IMR-90 (cell line): ENCODE results near the gene BZW2. TPM values are rescaled to one million over a fixed set of nuclear protein-coding genes. Genes with fewer than 3 reads are reported as not detected.

Experiments used
- ATAC-seq: fragments of 200-7000 bp; cut with Tn5 transposase; 2 replicates; pipeline ENCODE4 v1.9.1; 2020; ENCODE audit warnings: low read depth, mild to moderate bottlenecking, moderate library complexity
- BruUV-seq: library from RNA; stranded (reverse); fragments of 400-500 nt; replicated peaks from 2 replicates; lab custom pipeline; 2021; lab: Mats Ljungman, UMichigan
- CTCF ChIA-PET: fragments of 300-600 bp; formaldehyde crosslinking; extraction: SDS; loops from one replicate; lab custom pipeline; 2021; ENCODE audit warnings: antibody characterized with exemption; lab: Yijun Ruan, JAX
- POLR2A ChIA-PET: fragments of 300-600 bp; sonication (Branson Sonifier 250); formaldehyde crosslinking; loops from one replicate; lab custom pipeline; 2022; ENCODE audit warnings: antibody characterized with exemption; ENCODE audit not compliant: unreplicated experiment; lab: Charles Lee
- DNase-seq: peaks from one replicate; pipeline ENCODE4 v3.0.0; 2013
- H2AFZ ChIP-seq: replicated peaks from 2 replicates; pipeline ENCODE3; 2013; ENCODE audit warnings: low read length, mild to moderate bottlenecking; ENCODE audit not compliant: poor library complexity
- H2AK5ac ChIP-seq: 2 replicates; pipeline ENCODE4 v1.6.1; 2013; ENCODE audit warnings: low read depth, low read length, inconsistent platforms
- H2AK9ac ChIP-seq: replicated peaks from 2 replicates; pipeline ENCODE3; 2013; ENCODE audit warnings: mild to moderate bottlenecking, low read depth, low read length, moderate library complexity; ENCODE audit not compliant: poor library complexity
- H2BK120ac ChIP-seq: 2 replicates; pipeline ENCODE4 v1.6.1; 2013; ENCODE audit warnings: low read depth, low read length, inconsistent platforms
- H2BK15ac ChIP-seq: 3 replicates; pipeline ENCODE4 v1.6.1; 2013; ENCODE audit warnings: low read depth, low read length, inconsistent platforms
- H2BK20ac ChIP-seq: 2 replicates; pipeline ENCODE4 v1.6.1; 2013; ENCODE audit warnings: low read depth, mild to moderate bottlenecking, inconsistent platforms, low read length, moderate library complexity
- H2BK5ac ChIP-seq: 2 replicates; pipeline ENCODE4 v1.6.1; 2013; ENCODE audit warnings: mild to moderate bottlenecking, low read depth, low read length, inconsistent platforms; ENCODE audit not compliant: poor library complexity, severe bottlenecking
- H3K14ac ChIP-seq: replicated peaks from 2 replicates; pipeline ENCODE4 v1.6.1; 2013; ENCODE audit warnings: low read depth, low read length, inconsistent platforms
- H3K18ac ChIP-seq: 2 replicates; pipeline ENCODE4 v1.6.1; 2013; ENCODE audit warnings: low read depth, low read length, control low read depth
- H3K23ac ChIP-seq: 2 replicates; pipeline ENCODE4 v1.6.1; 2013; ENCODE audit warnings: low read depth, low read length, inconsistent platforms
- H3K27ac ChIP-seq: 2 replicates; pipeline ENCODE4 v1.5.1; 2013; ENCODE audit warnings: mild to moderate bottlenecking, control low read depth, low read length; ENCODE audit not compliant: insufficient read depth
- H3K27me3 ChIP-seq: 2 replicates; pipeline ENCODE4 v1.6.1; 2013; ENCODE audit warnings: low read length; ENCODE audit not compliant: control insufficient read depth, insufficient read depth
- H3K36me3 ChIP-seq: 2 replicates; pipeline ENCODE4 v1.6.1; 2013; ENCODE audit warnings: low read length, mixed read lengths; ENCODE audit not compliant: control insufficient read depth, insufficient read depth
- H3K4ac ChIP-seq: 2 replicates; pipeline ENCODE4 v1.6.1; 2013; ENCODE audit warnings: low read depth, low read length, inconsistent platforms
- H3K4me1 ChIP-seq: 2 replicates; pipeline ENCODE4 v1.6.1; 2013; ENCODE audit warnings: low read length, mixed read lengths; ENCODE audit not compliant: control insufficient read depth, insufficient read depth
- H3K4me2 ChIP-seq: 2 replicates; pipeline ENCODE4 v1.6.1; 2013; ENCODE audit warnings: low read depth, mild to moderate bottlenecking, control low read depth, low read length, moderate library complexity
- H3K4me3 ChIP-seq: 2 replicates; pipeline ENCODE4 v1.5.1; 2013; ENCODE audit warnings: low read depth, mild to moderate bottlenecking, control low read depth, low read length, moderate library complexity; ENCODE audit not compliant: insufficient read depth
- H3K56ac ChIP-seq: 2 replicates; pipeline ENCODE4 v1.6.1; 2013; ENCODE audit warnings: low read length, inconsistent platforms; ENCODE audit not compliant: insufficient read depth; ENCODE audit errors: extremely low read depth
- H3K79me1 ChIP-seq, 2 experiments: 2 replicates each; pipeline ENCODE4 v1.6.1; 2013; ENCODE audit warnings: low read length in 2 of 2, inconsistent platforms in 1 of 2, low read depth in 1 of 2
- H3K9ac ChIP-seq: 2 replicates; pipeline ENCODE4 v1.6.1; 2013; ENCODE audit warnings: low read depth, low read length, control low read depth
- H3K9me1 ChIP-seq: 2 replicates; pipeline ENCODE4 v1.6.1; 2013; ENCODE audit warnings: low read length, inconsistent platforms; ENCODE audit not compliant: insufficient read depth
- H3K9me3 ChIP-seq: 2 replicates; pipeline ENCODE4 v1.6.1; 2013; ENCODE audit warnings: low read length; ENCODE audit not compliant: control insufficient read depth, insufficient read depth
- H4K20me1 ChIP-seq: 2 replicates; pipeline ENCODE4 v1.6.1; 2013; ENCODE audit warnings: low read length, inconsistent platforms; ENCODE audit not compliant: insufficient read depth
- H4K5ac ChIP-seq: 2 replicates; pipeline ENCODE4 v1.6.1; 2013; ENCODE audit warnings: mild to moderate bottlenecking, low read depth, low read length, control low read depth
- H4K8ac ChIP-seq, 2 experiments: 2 replicates each; pipeline ENCODE4 v1.6.1; 2013; ENCODE audit warnings: low read depth in 2 of 2, low read length in 2 of 2, control low read depth in 1 of 2, inconsistent platforms in 1 of 2
- H4K91ac ChIP-seq: 2 replicates; pipeline ENCODE4 v1.6.1; 2013; ENCODE audit warnings: low read depth, low read length, inconsistent platforms; ENCODE audit not compliant: insufficient read depth
- CEBPB ChIP-seq: IDR thresholded peaks from 2 replicates; pipeline ENCODE4 v1.6.1; 2012; ENCODE audit warnings: low read depth, low read length, improper control_type of control experiment
- FOS ChIP-seq: fragments of 150-350 bp; IDR thresholded peaks from 2 replicates; pipeline ENCODE4 v1.6.1; 2016; ENCODE audit warnings: low read depth, low read length
- SMC3 ChIP-seq: fragments of 150-350 bp; IDR thresholded peaks from 2 replicates; pipeline ENCODE4 v1.6.1; 2016; ENCODE audit warnings: low read depth, mild to moderate bottlenecking, antibody characterized with exemption, low read length, moderate library complexity
- WGBS, 2 experiments: methylation state at CpG; one replicate each; pipeline versions ENCODE4 v1.1.5 to v1.1.7; 2013; ENCODE audit warnings: missing lambda C conversion rate in 2 of 2; ENCODE audit not compliant: insufficient read length in 1 of 2; ENCODE audit errors: extremely low coverage in 2 of 2; 5-methylcytosine and 5-hydroxymethylcytosine counted together
- dilution Hi-C: fragments of 300-500 bp; cut with HindIII; formaldehyde crosslinking; loops from one replicate; pipeline ENCODE4 v1.14.3; 2018; ENCODE audit warnings: low sequenced_read_pairs; ENCODE audit not compliant: unreplicated experiment
- in situ Hi-C: fragments of 300-500 bp; cut with MboI; formaldehyde crosslinking; loops from 3 replicates; pipeline ENCODE4 v1.14.3; 2019; ENCODE audit warnings: low sequenced_read_pairs, inconsistent platforms, mixed read lengths
- intact Hi-C: fragments of 100-400 bp; cut with micrococcal nuclease; formaldehyde crosslinking; loops from 2 replicates; pipeline ENCODE4 v1.10.0; 2022
- polyA plus RNA-seq, 3 experiments: library from polyadenylated mRNA; depleted of rRNA; stranded (reverse); fragments of >200 nt; gene quantifications; 2 replicates each; pipeline ENCODE4 v1.2.3, GENCODE V29; 2012; ENCODE audit warnings: low replicate concordance in 1 of 3
- total RNA-seq: library from RNA; depleted of rRNA; stranded (reverse); fragments of >200 nt; gene quantifications from 2 replicates; pipeline ENCODE4 v1.2.3, GENCODE V29; 2012
- TF ChIP-seq, protein P1 (sequence below): fragments of 150-350 bp; IDR thresholded peaks from 2 replicates; pipeline ENCODE4 v1.6.1; 2017; ENCODE audit warnings: mild to moderate bottlenecking, antibody characterized with exemption, low read length, low read depth

Gene BZW2
- total and polyA plus RNA-seq, 2 of the 4 experiments (the other 2 are of a cell fraction), result 58.1 to 92.9 TPM

DNA sequence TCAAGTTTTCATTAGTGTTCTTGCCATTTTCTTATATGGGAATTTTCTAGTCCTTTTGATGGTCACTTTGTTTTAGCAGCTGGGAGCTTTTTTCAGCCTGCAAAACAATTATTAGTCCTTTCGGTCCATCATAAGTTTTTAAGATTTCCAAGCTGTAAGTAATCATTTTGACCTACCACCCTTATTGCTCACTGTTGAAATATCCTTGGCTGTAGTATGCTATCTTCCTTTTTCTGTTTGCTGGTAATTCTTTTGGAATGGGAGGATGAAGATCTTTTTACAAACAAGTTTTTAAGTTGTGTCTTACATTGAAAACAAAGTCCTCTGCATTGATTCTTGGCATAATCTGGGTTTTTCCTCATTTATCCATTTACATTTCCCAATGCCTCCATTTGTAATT, 24.0 kb downstream of the BZW2 start:
- peaks cover 2% of the 10 kb centered on the region for H3K9me1 ChIP-seq
- H3K36me3 ChIP-seq, result peaks cover 2% of the 10 kb centered on the region; the same call in 1 of the 2 replicates
- H3K4me2 ChIP-seq, result peak overlapping the region; percentile 79
- no peak overlapping the region for H2AFZ ChIP-seq
- no peaks in the 10 kb centered on the region for H4K20me1 ChIP-seq
- H2AK9ac ChIP-seq, result no peak overlapping the region
- no peaks in the 10 kb centered on the region for H3K9me3 ChIP-seq
- ATAC-seq (peak; percentile 45), DNase-seq (peak; percentile 82)
- no TSS peak for BruUV-seq
- no peak overlapping the region for H4K8ac ChIP-seq
- no peak overlapping the region for H2AK5ac ChIP-seq
- CTCF ChIA-PET, result no interaction called here
- no peak overlapping the region for H4K91ac ChIP-seq
- H3K9ac ChIP-seq, result no peak overlapping the region
- no peak overlapping the region for H2BK15ac ChIP-seq
- H3K4me3 ChIP-seq, result no peak overlapping the region
- peak overlapping the region; percentile 24; the same call in 1 of the 2 replicates for H3K23ac ChIP-seq
- H2BK20ac ChIP-seq, result no peak overlapping the region; the same call in 1 of the 2 replicates
- dilution Hi-C loops (no loop called here), in situ Hi-C loops (no loop called here), intact Hi-C loops (no loop called here)
- no peak overlapping the region for H2BK120ac ChIP-seq
- WGBS, 2 experiments, result no CpG with 5 or more reads among the region's 1 CpG
- H2BK5ac ChIP-seq, result peak overlapping the region; percentile 93
- H3K56ac ChIP-seq, result no peak overlapping the region
- H3K14ac ChIP-seq, result peak overlapping the region; percentile 49; the same call in 1 of the 2 replicates
- TF ChIP-seq CEBPB (no peak), FOS (no peak), SMC3 (no peak)
- TF ChIP-seq, protein P1, sequence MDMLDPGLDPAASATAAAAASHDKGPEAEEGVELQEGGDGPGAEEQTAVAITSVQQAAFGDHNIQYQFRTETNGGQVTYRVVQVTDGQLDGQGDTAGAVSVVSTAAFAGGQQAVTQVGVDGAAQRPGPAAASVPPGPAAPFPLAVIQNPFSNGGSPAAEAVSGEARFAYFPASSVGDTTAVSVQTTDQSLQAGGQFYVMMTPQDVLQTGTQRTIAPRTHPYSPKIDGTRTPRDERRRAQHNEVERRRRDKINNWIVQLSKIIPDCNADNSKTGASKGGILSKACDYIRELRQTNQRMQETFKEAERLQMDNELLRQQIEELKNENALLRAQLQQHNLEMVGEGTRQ, result no peak
- H3K18ac ChIP-seq, result peak overlapping the region; percentile 97
- H3K4me1 ChIP-seq, result peaks cover 11% of the 10 kb centered on the region
- H3K27ac ChIP-seq, result peak overlapping the region; percentile 74; the same call in 1 of the 2 replicates
- POLR2A ChIA-PET, result no interaction called here
- H3K79me1 ChIP-seq, result peaks cover 14 to 40% of the 10 kb centered on the region in 2 experiments; a peak in 3 of 4 replicates
- H3K27me3 ChIP-seq, result no peaks in the 10 kb centered on the region
- H3K4ac ChIP-seq, result peak overlapping the region; percentile 46; the same call in 1 of the 2 replicates
- H4K5ac ChIP-seq, result peak overlapping the region; percentile 72; the same call in 1 of the 2 replicates
